Measurements from ENCODE around the gene GHRL. TPM values are rescaled to one million over a fixed set of nuclear protein-coding genes. Genes with fewer than 3 reads are reported as not detected.

The GHRL gene
- total RNA-seq, 4 donors from 2014 or later: 0.80 TPM; not detected in 3

DNA sequence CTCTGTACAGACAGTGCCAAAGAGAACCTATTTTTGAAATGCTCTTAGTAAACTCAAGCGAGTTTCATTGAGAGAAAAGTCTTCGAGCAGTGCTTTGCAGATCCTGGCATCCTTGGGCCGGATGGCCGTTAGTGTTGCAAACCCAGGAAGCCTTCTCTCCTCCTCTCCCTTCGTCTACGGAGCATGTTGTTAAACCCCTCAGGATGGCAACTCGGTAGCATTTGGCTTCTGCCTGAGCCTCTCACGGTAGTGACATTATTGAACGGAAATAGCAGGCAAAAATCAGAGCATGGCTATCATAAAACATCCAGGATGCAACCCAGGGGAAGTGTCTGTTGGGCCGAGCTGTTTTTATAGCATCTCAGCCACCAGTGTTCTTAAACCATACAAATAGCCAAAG is 34.8 kb upstream of the GHRL start:
- 50% methylated on average over 10 of the region's 10 CpGs for WGBS
- TF ChIP-seq EP300 (IDR thresholded peaks at IDR 0.05) (no peak), POLR2AphosphoS5 (IDR thresholded peaks at IDR 0.05) (no peak), POLR2A (IDR thresholded peaks at IDR 0.05) (no peak)
- TF ChIP-seq, protein P1, sequence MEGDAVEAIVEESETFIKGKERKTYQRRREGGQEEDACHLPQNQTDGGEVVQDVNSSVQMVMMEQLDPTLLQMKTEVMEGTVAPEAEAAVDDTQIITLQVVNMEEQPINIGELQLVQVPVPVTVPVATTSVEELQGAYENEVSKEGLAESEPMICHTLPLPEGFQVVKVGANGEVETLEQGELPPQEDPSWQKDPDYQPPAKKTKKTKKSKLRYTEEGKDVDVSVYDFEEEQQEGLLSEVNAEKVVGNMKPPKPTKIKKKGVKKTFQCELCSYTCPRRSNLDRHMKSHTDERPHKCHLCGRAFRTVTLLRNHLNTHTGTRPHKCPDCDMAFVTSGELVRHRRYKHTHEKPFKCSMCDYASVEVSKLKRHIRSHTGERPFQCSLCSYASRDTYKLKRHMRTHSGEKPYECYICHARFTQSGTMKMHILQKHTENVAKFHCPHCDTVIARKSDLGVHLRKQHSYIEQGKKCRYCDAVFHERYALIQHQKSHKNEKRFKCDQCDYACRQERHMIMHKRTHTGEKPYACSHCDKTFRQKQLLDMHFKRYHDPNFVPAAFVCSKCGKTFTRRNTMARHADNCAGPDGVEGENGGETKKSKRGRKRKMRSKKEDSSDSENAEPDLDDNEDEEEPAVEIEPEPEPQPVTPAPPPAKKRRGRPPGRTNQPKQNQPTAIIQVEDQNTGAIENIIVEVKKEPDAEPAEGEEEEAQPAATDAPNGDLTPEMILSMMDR (IDR thresholded peaks at IDR 0.05): no peak

DNA sequence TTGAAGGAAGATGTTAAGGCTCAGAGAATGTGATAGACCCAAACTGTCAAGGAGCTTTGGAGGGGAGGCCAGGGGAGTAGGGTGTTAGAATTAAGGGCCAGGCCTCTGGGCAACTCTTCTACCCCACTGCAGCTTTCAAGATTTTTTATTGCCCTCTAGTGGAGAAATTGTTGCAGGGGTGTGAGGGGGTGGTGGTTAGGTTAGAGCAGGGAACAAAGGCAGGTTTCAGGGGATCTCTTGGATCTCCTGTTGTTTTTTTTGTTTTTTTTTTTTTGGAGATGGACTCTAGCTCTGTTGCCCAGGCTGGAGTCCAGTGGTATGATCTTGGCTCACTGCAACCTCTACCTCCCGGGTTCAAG is 29.6 kb upstream of the GHRL start:
- Histone ChIP-seq H3K27ac (no peak overlapping the region), H3K36me3 (peaks cover 13% of the 10 kb centered on the region), H3K27me3 (peaks cover 4% of the 10 kb centered on the region), H3K4me3 (no peak overlapping the region), H3K4me1 (peaks cover 28% of the 10 kb centered on the region), H3K9me3 (no peaks in the 10 kb centered on the region)
- DNase-seq (ENCODE audit: low spot score in 2 of 2): no peak
- 69% methylated on average over 1 of the region's 1 CpG for WGBS
- TF ChIP-seq, protein P1 (IDR thresholded peaks at IDR 0.05): no peak
- no peak for TF ChIP-seq EP300 (IDR thresholded peaks at IDR 0.05)
- no peak for TF ChIP-seq POLR2AphosphoS5 (IDR thresholded peaks at IDR 0.05)
- TF ChIP-seq POLR2A (IDR thresholded peaks at IDR 0.05): no peak

More for the DNA sequence above, 34.8 kb upstream of the GHRL start:
- H3K27me3 ChIP-seq: peaks cover 35% of the 10 kb centered on the region
- no peaks in the 10 kb centered on the region for H3K4me1 ChIP-seq
- no peaks in the 10 kb centered on the region for H3K36me3 ChIP-seq
- H3K27ac ChIP-seq: no peak overlapping the region
- DNase-seq (ENCODE audit: low spot score in 2 of 2): no peak
- H3K4me3 ChIP-seq: no peak overlapping the region
- no peaks in the 10 kb centered on the region for H3K9me3 ChIP-seq

DNA sequence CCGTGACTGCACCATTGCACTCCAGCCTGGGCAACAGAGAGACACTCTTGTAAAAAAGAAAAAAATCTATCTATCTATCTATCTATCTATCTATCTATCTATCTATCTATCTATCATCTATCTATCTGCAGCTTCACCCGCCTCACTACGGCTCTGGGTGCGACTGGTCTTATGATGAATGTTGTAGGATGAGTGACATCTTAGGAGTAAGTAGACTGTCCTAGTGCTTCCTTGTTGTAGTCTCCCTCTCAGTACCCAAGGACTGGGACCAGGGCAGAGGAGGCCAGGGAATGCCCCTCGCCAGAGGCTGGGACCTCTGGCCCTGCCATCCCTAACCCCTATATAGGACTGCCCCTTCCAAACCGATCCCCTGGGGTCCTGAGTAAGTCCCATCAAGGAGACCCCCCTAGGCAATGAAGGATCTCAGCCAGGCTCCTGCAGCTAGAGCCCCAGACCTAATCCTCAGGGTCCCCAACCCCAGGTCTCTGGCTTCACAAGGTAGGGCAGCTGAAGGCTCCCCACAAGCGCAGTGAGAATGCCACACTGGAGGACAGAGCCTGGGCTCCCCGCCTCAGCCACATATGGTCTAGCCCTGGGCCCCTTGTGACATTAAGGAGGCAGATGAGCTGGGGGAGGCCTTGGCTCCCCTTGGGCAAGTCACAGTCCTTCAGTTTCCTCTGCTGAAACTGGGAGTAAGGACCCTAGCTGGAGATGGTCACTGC is 29.0 kb upstream of the GHRL start:
- DNase-seq (ENCODE audit: low spot score in 2 of 2): no peak
- Histone ChIP-seq H3K4me3 (peak overlapping the region; percentile 81), H3K27ac (no peak overlapping the region), H3K4me1 (peaks cover 28% of the 10 kb centered on the region), H3K9me3 (no peaks in the 10 kb centered on the region), H3K36me3 (peaks cover 18% of the 10 kb centered on the region), H3K27me3 (peaks cover 2% of the 10 kb centered on the region)
- TF ChIP-seq POLR2A (IDR thresholded peaks at IDR 0.05): no peak
- TF ChIP-seq, protein P1 (IDR thresholded peaks at IDR 0.05): no peak
- TF ChIP-seq POLR2AphosphoS5 (IDR thresholded peaks at IDR 0.05): no peak
- TF ChIP-seq EP300 (IDR thresholded peaks at IDR 0.05): no peak
- 93% methylated on average over 5 of the region's 8 CpGs for WGBS

DNA sequence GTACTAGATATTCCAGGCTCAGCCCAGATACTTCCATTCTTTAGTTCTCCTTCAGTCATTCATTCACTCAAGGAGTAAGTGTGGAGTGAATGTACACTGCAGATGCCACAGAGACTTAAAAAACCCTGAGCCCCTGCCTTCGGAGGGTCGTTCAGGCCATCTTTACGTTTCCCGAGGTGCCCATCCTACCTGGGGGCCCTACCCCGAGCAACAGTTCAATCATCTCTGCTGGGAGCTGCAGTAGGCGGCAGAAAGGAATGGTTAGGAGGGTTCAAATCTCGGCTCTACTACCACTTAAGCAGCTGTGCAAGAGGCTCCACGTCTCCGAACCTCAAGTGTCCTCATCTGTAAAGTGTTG is 27.6 kb upstream of the GHRL start:
- peak overlapping the region; percentile 81 for H3K4me3 ChIP-seq
- H3K4me1 ChIP-seq: peaks cover 33% of the 10 kb centered on the region
- H3K36me3 ChIP-seq: peaks cover 32% of the 10 kb centered on the region
- DNase-seq (ENCODE audit: low spot score in 2 of 2): no peak
- H3K9me3 ChIP-seq: no peaks in the 10 kb centered on the region
- 1% methylated on average over 9 of the region's 9 CpGs for WGBS
- TF ChIP-seq EP300 (IDR thresholded peaks at IDR 0.05) (no peak), POLR2AphosphoS5 (IDR thresholded peaks at IDR 0.05) (no peak), POLR2A (IDR thresholded peaks at IDR 0.05) (no peak)
- TF ChIP-seq, protein P1 (IDR thresholded peaks at IDR 0.05): no peak
- peak overlapping the region; percentile 85 for H3K27ac ChIP-seq
- no peaks in the 10 kb centered on the region for H3K27me3 ChIP-seq

DNA sequence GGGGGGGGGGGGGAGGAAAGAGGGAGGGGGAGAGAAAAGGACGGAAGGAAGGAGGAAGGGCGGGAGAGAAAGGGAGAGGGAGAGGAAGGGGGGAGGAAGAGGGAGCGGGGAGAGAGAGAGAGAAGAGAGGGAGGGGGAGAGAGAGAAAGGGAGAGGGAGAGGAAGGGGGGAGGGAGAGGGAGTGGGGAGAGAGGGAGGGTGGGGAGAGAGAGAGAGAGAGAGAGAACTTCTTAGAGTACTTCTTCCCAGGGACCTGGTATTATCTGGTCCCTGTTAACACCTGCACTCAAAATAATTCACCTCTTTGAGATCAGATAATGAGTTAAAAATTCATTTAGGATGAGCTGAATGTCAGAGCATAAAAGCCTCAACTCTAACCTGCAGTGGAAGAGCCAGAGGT is 27.1 kb upstream of the GHRL start:
- H3K27ac ChIP-seq: peak overlapping the region; percentile 85
- H3K36me3 ChIP-seq: peaks cover 37% of the 10 kb centered on the region
- no peaks in the 10 kb centered on the region for H3K27me3 ChIP-seq
- DNase-seq (ENCODE audit: low spot score in 2 of 2): peak in 1 of 2 donors; percentile 1
- peaks cover 33% of the 10 kb centered on the region for H3K4me1 ChIP-seq
- H3K4me3 ChIP-seq: peak overlapping the region; percentile 81
- no peak for TF ChIP-seq POLR2AphosphoS5 (IDR thresholded peaks at IDR 0.05)
- no peak for TF ChIP-seq EP300 (IDR thresholded peaks at IDR 0.05)
- TF ChIP-seq POLR2A (IDR thresholded peaks at IDR 0.05): no peak
- TF ChIP-seq, protein P1 (IDR thresholded peaks at IDR 0.05): no peak
- H3K9me3 ChIP-seq: no peaks in the 10 kb centered on the region
- 0% methylated on average over 3 of the region's 3 CpGs for WGBS
